Osteoblast (primary cell): ENCODE results near the gene PSAP. TPM values are rescaled to one million over a fixed set of nuclear protein-coding genes. Genes with fewer than 3 reads are reported as not detected.

Experiments
- DNase-seq: peaks from one replicate; pipeline ENCODE4 v3.0.0; 2011; ENCODE audit warnings: low spot score, mixed read lengths; ENCODE audit not compliant: insufficient read length; ENCODE audit errors: missing footprints
- H2AFZ ChIP-seq: 2 replicates; pipeline ENCODE4 v1.6.0; 2011; ENCODE audit warnings: mild to moderate bottlenecking, low read length
- H3K27ac ChIP-seq: 2 replicates; pipeline ENCODE4 v1.5.1; 2011; ENCODE audit warnings: mild to moderate bottlenecking, low read depth, low read length, moderate library complexity
- H3K27me3 ChIP-seq: 2 replicates; pipeline ENCODE4 v1.6.0; 2012; ENCODE audit warnings: mild to moderate bottlenecking, control low read depth, inconsistent platforms, low read length, moderate library complexity; ENCODE audit not compliant: insufficient read depth
- H3K36me3 ChIP-seq: 2 replicates; pipeline ENCODE4 v1.5.1; 2011; ENCODE audit warnings: mild to moderate bottlenecking, low read length, control low read depth, moderate library complexity; ENCODE audit not compliant: insufficient read depth
- H3K4me1 ChIP-seq: 2 replicates; pipeline ENCODE4 v1.5.1; 2011; ENCODE audit warnings: mild to moderate bottlenecking, low read length, control low read depth, moderate library complexity; ENCODE audit not compliant: insufficient read depth
- H3K4me2 ChIP-seq: 2 replicates; pipeline ENCODE4 v1.6.0; 2011; ENCODE audit warnings: mild to moderate bottlenecking, low read length; ENCODE audit not compliant: insufficient read depth
- H3K4me3 ChIP-seq: fragments of 200-600 bp; sonication (generic); 3 replicates; pipeline ENCODE4 v1.5.1; 2012; ENCODE audit warnings: mild to moderate bottlenecking, low read length, inconsistent platforms; ENCODE audit not compliant: insufficient read depth
- H3K79me2 ChIP-seq: 2 replicates; pipeline ENCODE4 v1.6.0; 2012; ENCODE audit warnings: mild to moderate bottlenecking, low read length, control low read depth, inconsistent platforms; ENCODE audit not compliant: insufficient read depth
- H3K9me3 ChIP-seq: 2 replicates; pipeline ENCODE4 v1.5.1; 2011; ENCODE audit warnings: low read depth, low read length, control low read depth
- H4K20me1 ChIP-seq: 2 replicates; pipeline ENCODE4 v1.6.0; 2012; ENCODE audit warnings: mild to moderate bottlenecking, low read length, control low read depth; ENCODE audit not compliant: insufficient read depth
- total RNA-seq: library from RNA; depleted of rRNA; stranded (reverse); fragments of >200 nt; gene quantifications from 2 replicates; pipeline ENCODE4 v1.2.3, GENCODE V29; 2012
- TF ChIP-seq, protein P1 (sequence below): IDR thresholded peaks from 2 replicates; pipeline ENCODE4 v1.5.1; 2011; ENCODE audit warnings: mild to moderate bottlenecking, low read depth, low read length, moderate library complexity; ENCODE audit errors: extremely low read depth

PSAP gene
- total RNA-seq, 1 donor: 1,391 TPM

DNA sequence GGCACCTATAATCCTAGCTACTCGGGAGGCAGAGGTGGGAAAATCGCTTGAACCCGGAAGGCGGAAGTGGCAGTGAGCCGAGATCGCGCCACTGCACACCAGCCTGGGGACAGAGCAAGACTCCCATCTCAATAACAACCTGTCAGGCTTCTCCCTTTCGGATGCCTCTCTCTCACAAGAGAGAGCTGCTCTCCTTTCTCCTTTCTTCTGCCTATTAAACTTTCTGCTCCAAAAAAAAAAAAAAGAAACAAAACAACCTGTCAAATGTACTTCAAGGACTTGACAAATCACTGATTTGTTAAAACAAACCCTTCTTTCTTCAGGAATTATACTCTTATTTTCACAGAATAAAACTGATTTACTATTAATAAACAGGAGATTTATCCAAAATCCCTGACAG lies 3.6 kb downstream of the PSAP start:
- no peak for DNase-seq
- no peaks in the 10 kb centered on the region for H3K27me3 ChIP-seq
- H3K9me3 ChIP-seq: no peaks in the 10 kb centered on the region
- H3K4me1 ChIP-seq: peaks cover 26% of the 10 kb centered on the region
- no peak overlapping the region for H2AFZ ChIP-seq
- no peak overlapping the region for H3K4me2 ChIP-seq
- peaks cover 87% of the 10 kb centered on the region for H3K79me2 ChIP-seq
- no peak overlapping the region for H3K27ac ChIP-seq
- H4K20me1 ChIP-seq: peaks cover 71% of the 10 kb centered on the region
- H3K36me3 ChIP-seq: no peaks in the 10 kb centered on the region
- no peak overlapping the region for H3K4me3 ChIP-seq
- TF ChIP-seq, protein P1, sequence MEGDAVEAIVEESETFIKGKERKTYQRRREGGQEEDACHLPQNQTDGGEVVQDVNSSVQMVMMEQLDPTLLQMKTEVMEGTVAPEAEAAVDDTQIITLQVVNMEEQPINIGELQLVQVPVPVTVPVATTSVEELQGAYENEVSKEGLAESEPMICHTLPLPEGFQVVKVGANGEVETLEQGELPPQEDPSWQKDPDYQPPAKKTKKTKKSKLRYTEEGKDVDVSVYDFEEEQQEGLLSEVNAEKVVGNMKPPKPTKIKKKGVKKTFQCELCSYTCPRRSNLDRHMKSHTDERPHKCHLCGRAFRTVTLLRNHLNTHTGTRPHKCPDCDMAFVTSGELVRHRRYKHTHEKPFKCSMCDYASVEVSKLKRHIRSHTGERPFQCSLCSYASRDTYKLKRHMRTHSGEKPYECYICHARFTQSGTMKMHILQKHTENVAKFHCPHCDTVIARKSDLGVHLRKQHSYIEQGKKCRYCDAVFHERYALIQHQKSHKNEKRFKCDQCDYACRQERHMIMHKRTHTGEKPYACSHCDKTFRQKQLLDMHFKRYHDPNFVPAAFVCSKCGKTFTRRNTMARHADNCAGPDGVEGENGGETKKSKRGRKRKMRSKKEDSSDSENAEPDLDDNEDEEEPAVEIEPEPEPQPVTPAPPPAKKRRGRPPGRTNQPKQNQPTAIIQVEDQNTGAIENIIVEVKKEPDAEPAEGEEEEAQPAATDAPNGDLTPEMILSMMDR: no peak

DNA sequence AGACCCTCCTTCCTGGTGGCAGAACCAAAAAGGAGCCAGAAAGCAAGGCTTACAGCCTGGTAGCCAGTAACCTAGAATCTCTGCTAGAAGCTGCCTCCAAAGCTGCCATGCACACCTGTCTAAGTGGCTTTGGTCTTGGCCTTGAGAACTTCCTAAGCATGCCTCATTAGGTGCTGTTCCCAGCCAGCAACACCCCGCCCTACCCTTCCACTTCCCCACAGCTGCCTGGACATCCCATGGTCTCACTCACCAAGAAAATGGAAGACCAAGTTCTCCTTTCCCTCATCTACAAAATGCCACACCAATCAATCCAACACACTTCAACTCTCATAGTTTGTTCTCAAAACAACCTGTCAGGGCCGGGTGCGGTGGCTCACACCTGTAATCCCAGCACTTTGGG lies 4.2 kb downstream of the PSAP start:
- no peak for DNase-seq
- Histone ChIP-seq H3K4me1 (peaks cover 26% of the 10 kb centered on the region), H3K9me3 (no peaks in the 10 kb centered on the region), H3K36me3 (no peaks in the 10 kb centered on the region), H2AFZ (no peak overlapping the region), H3K4me2 (no peak overlapping the region), H4K20me1 (peaks cover 73% of the 10 kb centered on the region), H3K4me3 (no peak overlapping the region), H3K79me2 (peaks cover 93% of the 10 kb centered on the region), H3K27me3 (no peaks in the 10 kb centered on the region), H3K27ac (no peak overlapping the region)
- TF ChIP-seq, protein P1: no peak

GRCh38 chr10:71845410-71846405 lies 5.3 kb downstream of the PSAP start:
- H3K9me3 ChIP-seq: no peaks in the 10 kb centered on the region
- H3K79me2 ChIP-seq: peaks cover 100% of the 10 kb centered on the region
- H3K27me3 ChIP-seq: no peaks in the 10 kb centered on the region
- peaks cover 81% of the 10 kb centered on the region for H4K20me1 ChIP-seq
- no peak overlapping the region for H3K4me3 ChIP-seq
- no peak overlapping the region for H3K27ac ChIP-seq
- TF ChIP-seq, protein P1: no peak
- no peak overlapping the region for H2AFZ ChIP-seq
- no peak for DNase-seq
- no peak overlapping the region for H3K4me2 ChIP-seq
- peaks cover 30% of the 10 kb centered on the region for H3K4me1 ChIP-seq
- no peaks in the 10 kb centered on the region for H3K36me3 ChIP-seq

DNA sequence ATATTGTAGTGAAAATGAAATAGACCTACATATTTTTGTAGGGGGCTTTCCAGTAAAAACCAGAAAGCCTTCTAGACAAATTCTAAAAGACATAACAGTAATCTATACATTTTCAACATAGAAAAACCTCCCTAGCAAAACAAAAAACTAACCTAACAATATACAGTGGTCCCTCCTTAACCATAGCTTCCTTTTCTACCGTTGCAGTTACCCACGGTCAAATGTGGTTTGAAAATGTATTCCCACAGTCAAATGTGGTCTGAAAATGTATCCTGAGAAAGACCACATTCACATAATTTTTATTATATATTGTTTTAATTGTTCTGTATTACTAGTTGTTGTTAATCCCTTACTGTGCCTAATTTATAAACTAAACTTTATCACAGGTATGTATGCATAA lies 6.4 kb downstream of the PSAP start:
- Histone ChIP-seq H3K79me2 (peaks cover 98% of the 10 kb centered on the region), H3K4me1 (peaks cover 33% of the 10 kb centered on the region), H3K9me3 (no peaks in the 10 kb centered on the region), H3K27me3 (no peaks in the 10 kb centered on the region), H4K20me1 (peaks cover 89% of the 10 kb centered on the region), H3K4me2 (no peak overlapping the region), H3K36me3 (no peaks in the 10 kb centered on the region), H2AFZ (no peak overlapping the region), H3K4me3 (no peak overlapping the region), H3K27ac (no peak overlapping the region)
- no peak for DNase-seq
- TF ChIP-seq, protein P1: no peak
